ENCODE data around the gene GRB2. TPM values are rescaled to one million over a fixed set of nuclear protein-coding genes. Genes with fewer than 3 reads are reported as not detected.

GRB2 gene
- total and polyA plus RNA-seq, 10 of the 15 experiments (the other 5 are each of a cell fraction or from before 2014, with no cell fraction given): 113 to 268 (median 158) TPM

DNA sequence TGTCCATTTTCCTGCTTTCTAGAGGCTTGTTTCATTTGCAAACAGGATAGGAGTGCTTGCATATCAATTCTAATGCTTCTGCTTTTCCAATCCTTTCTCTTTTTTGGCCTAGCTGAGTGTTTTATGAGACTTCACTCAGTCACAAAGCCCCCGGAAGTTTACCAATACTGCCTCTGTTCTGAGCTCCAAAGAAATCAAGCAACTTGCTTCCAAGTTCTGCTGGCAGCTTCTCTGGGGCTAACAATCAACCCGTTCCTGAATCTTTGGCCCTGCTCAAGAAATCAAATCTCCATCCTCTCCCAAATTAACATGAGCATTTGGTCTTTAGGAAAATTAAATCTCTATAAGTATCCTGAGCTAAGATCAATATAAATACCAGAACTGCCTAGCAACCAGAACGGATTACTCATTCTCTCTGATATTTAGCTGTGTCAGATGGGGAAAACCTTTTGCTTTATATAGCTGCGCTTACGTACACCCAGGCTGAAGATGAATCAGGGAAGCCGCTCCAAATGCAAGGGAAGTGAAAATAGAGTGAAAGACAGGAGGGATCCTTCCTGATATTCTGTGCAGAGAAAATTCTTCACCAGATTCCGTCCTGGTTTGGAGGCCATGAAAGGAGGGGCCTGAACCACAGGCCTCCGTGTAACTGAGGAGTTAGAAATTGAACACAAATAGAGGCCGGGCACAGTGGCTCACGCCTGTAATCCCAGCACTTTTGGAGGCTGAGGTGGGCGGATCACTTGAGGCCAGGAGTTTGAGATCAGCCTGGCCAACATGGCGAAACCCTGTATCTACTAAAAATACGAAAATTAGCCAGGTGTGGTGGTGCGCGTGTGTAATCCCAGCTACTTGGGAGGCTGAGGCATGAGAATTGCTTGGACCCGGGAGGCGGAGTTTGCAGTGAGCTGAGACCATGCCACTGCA lies 23.3 kb upstream of the GRB2 start (continued):
- TF ChIP-seq CUX1 (IDR thresholded peaks at IDR 0.05; ENCODE audit: insufficient replicate concordance, low read depth, low read length): no peak
- no peak for TF ChIP-seq HDGF (IDR thresholded peaks at IDR 0.05)
- peak; percentile 33; the same call in 1 of the 2 replicates for TF ChIP-seq CREM (IDR thresholded peaks at IDR 0.05; ENCODE audit: low read depth)
- TF ChIP-seq TCF3 (IDR thresholded peaks at IDR 0.05; ENCODE audit: borderline replicate concordance, insufficient read depth, low read depth, low read length): no peak
- TF ChIP-seq RFX5 (IDR thresholded peaks at IDR 0.05; ENCODE audit: low read depth, low read length): no peak
- TF ChIP-seq JUND (IDR thresholded peaks at IDR 0.05; ENCODE audit: low read depth, low read length): no peak
- no peak for TF ChIP-seq GATAD2B (conservative IDR thresholded peaks at IDR 0.05; ENCODE audit: low read depth)
- peak; percentile 30; the same call in 1 of the 2 replicates for TF ChIP-seq TCF7 (IDR thresholded peaks at IDR 0.05; ENCODE audit: borderline replicate concordance)
- TF ChIP-seq TBL1XR1 (IDR thresholded peaks at IDR 0.05; ENCODE audit: low read depth, low read length): no peak
- TF ChIP-seq ZNF687 (IDR thresholded peaks at IDR 0.05): no peak
- TF ChIP-seq SIN3A (IDR thresholded peaks at IDR 0.05; ENCODE audit: low read depth, low read length): no peak
- TF ChIP-seq, protein P1, sequence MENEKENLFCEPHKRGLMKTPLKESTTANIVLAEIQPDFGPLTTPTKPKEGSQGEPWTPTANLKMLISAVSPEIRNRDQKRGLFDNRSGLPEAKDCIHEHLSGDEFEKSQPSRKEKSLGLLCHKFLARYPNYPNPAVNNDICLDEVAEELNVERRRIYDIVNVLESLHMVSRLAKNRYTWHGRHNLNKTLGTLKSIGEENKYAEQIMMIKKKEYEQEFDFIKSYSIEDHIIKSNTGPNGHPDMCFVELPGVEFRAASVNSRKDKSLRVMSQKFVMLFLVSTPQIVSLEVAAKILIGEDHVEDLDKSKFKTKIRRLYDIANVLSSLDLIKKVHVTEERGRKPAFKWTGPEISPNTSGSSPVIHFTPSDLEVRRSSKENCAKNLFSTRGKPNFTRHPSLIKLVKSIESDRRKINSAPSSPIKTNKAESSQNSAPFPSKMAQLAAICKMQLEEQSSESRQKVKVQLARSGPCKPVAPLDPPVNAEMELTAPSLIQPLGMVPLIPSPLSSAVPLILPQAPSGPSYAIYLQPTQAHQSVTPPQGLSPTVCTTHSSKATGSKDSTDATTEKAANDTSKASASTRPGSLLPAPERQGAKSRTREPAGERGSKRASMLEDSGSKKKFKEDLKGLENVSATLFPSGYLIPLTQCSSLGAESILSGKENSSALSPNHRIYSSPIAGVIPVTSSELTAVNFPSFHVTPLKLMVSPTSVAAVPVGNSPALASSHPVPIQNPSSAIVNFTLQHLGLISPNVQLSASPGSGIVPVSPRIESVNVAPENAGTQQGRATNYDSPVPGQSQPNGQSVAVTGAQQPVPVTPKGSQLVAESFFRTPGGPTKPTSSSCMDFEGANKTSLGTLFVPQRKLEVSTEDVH (IDR thresholded peaks at IDR 0.05; ENCODE audit: low read depth, partially characterized antibody): no peak
- no peak for TF ChIP-seq SREBF1 (IDR thresholded peaks at IDR 0.05; ENCODE audit: low read length)
- peak; percentile 38; the same call in 1 of the 2 replicates for TF ChIP-seq IKZF1 (conservative IDR thresholded peaks at IDR 0.05)
- TF ChIP-seq SPI1 (IDR thresholded peaks at IDR 0.05; ENCODE audit: borderline replicate concordance, insufficient read depth, low read depth, low read length): peak; percentile 24; the same call in 1 of the 2 replicates

Measured in GM12878 (cell line).